Vagina (tissue), 2 donors: Measurements from ENCODE around the gene UFD1.

Experiments used
- POLR2A ChIP-seq, 2 donors: fragments of 450-650 bp; IDR thresholded peaks; one replicate each; pipeline ENCODE4 v1.6.1; 2017; ENCODE audit warnings: antibody characterized with exemption in 2 of 2, mild to moderate bottlenecking in 2 of 2, moderate library complexity in 2 of 2
- POLR2AphosphoS5 ChIP-seq, 2 donors: sonication (generic); formaldehyde crosslinking; IDR thresholded peaks; one replicate each; pipeline ENCODE4 v1.9.0; 2017; ENCODE audit warnings: antibody characterized with exemption in 2 of 2, mild to moderate bottlenecking in 2 of 2, low read depth in 1 of 2; ENCODE audit not compliant: insufficient read depth in 1 of 2
- TF ChIP-seq, protein P1 (sequence below), 3 experiments: fragments of 450-650 bp in 2 of 3; fragments of 200-600 bp in 1 of 3; sonication (generic) in 1 of 3; IDR thresholded peaks; one replicate each; pipeline ENCODE4 v1.5.1; 2017 to 2019; ENCODE audit warnings: antibody characterized with exemption in 3 of 3, mild to moderate bottlenecking in 2 of 3, moderate library complexity in 2 of 3

DNA sequence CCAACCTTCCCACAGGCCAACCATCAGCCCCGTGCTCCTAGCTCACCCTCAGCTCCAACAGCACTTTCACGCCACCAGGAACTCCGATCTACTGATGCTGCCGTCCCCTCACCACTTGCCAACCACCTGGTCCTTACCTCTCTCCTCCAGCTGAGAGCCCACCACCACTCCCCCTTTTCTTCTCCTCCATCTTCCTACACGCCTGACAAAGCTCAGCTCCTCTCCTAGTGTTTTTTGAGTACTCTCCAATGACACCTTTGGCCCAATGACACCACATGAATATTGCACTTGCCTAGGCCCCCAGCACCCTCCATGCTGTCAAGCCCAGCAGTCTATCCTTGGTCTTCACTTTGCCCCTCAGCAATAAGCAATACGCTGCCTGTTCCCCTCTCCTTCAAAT lies 78.1 kb downstream of the UFD1 start:
- TF ChIP-seq POLR2A (IDR thresholded peaks at IDR 0.05) (no peak), POLR2AphosphoS5 (IDR thresholded peaks at IDR 0.05; ENCODE audit: insufficient read depth in 1 of 2, low read depth in 1 of 2) (no peak)
- TF ChIP-seq, protein P1, sequence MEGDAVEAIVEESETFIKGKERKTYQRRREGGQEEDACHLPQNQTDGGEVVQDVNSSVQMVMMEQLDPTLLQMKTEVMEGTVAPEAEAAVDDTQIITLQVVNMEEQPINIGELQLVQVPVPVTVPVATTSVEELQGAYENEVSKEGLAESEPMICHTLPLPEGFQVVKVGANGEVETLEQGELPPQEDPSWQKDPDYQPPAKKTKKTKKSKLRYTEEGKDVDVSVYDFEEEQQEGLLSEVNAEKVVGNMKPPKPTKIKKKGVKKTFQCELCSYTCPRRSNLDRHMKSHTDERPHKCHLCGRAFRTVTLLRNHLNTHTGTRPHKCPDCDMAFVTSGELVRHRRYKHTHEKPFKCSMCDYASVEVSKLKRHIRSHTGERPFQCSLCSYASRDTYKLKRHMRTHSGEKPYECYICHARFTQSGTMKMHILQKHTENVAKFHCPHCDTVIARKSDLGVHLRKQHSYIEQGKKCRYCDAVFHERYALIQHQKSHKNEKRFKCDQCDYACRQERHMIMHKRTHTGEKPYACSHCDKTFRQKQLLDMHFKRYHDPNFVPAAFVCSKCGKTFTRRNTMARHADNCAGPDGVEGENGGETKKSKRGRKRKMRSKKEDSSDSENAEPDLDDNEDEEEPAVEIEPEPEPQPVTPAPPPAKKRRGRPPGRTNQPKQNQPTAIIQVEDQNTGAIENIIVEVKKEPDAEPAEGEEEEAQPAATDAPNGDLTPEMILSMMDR (IDR thresholded peaks at IDR 0.05), result no peak
